ENCODE data around the gene RPS27.

DNA sequence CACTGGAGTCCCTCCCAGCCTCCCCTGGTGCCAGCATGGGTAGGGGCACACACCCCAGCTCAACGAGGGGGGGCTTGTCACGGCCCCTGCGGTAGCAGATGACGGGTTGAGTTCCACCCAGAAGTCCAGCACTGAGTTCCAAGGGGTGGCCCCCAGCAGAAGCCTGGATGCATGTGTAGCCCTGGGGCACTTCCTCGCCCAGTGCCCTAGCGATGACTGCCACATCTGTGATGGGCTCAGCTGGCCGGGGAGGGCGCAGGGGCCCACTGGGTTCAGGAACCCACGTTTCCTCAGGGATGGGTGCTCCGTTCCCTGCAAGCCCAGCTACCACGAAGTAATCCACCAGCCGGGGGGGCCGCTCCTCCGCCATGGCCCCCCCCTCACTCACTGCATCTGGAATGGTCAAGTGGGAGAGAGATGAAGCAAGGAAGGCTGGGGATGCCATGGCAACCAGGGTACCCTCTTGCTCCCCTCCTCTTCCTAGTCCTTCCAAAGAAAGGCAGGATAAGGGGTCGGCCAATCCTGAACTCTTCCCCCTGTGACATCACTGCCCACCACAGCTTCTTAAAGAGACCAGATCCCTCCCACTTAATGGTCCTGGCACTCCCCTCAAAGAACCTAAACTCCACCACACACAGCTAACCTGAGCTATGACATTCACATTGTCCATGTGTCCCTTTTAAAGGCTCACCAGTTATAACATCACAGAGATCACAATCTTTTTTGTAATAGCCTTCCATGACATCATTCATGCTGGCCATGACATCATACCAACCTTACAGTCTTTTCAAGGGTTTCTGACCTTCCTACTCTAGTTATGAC is 46.3 kb upstream of the RPS27 start:
- no peak for TF ChIP-seq POLR2A (IDR thresholded peaks at IDR 0.05)
- TF ChIP-seq, protein P1, sequence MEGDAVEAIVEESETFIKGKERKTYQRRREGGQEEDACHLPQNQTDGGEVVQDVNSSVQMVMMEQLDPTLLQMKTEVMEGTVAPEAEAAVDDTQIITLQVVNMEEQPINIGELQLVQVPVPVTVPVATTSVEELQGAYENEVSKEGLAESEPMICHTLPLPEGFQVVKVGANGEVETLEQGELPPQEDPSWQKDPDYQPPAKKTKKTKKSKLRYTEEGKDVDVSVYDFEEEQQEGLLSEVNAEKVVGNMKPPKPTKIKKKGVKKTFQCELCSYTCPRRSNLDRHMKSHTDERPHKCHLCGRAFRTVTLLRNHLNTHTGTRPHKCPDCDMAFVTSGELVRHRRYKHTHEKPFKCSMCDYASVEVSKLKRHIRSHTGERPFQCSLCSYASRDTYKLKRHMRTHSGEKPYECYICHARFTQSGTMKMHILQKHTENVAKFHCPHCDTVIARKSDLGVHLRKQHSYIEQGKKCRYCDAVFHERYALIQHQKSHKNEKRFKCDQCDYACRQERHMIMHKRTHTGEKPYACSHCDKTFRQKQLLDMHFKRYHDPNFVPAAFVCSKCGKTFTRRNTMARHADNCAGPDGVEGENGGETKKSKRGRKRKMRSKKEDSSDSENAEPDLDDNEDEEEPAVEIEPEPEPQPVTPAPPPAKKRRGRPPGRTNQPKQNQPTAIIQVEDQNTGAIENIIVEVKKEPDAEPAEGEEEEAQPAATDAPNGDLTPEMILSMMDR (IDR thresholded peaks at IDR 0.05): no peak

Data from thyroid gland (tissue), 4 donors.